Measurements from ENCODE around the gene SPRTN. TPM values are rescaled to one million over a fixed set of nuclear protein-coding genes. Genes with fewer than 3 reads are reported as not detected.

The SPRTN gene
- total RNA-seq, 1 experiment from 2014 or later: 30.4 TPM

DNA sequence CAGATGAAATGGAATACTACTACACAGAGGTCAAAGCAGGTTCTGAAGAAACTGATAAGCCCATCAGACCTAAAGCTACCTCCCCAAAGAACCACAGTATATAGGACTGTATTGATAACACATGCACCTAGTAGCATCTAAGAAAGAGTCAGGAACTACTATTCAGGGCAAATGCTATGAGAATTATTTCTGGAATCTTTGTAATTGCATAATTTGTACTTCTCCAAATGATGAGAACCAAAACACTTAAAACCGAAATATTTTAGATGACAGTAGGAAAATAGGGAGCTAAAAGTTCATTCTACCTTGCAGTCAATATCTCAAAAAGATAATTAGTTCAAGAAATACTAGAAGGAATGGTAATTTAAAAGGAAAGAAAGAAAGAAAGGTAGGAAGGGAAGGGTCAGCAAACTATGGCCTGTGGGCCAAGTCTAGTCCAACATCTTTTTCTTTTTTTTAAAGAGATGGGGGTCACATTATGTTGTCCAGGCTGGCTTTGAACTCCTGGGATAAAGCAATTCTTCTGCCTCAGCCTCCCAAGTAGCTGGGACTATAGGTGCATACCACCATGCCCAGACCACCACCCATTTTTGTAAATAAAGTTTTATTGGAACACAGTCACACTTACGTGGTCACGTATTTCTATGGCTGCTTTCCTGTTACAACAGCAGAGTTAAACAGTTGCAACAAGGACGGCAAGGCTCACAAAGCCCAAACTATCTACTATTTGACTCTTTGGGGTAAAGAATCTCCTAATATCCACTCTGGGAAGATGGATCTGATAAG, 60.0 kb downstream of the SPRTN start:
- TF ChIP-seq, protein P1, sequence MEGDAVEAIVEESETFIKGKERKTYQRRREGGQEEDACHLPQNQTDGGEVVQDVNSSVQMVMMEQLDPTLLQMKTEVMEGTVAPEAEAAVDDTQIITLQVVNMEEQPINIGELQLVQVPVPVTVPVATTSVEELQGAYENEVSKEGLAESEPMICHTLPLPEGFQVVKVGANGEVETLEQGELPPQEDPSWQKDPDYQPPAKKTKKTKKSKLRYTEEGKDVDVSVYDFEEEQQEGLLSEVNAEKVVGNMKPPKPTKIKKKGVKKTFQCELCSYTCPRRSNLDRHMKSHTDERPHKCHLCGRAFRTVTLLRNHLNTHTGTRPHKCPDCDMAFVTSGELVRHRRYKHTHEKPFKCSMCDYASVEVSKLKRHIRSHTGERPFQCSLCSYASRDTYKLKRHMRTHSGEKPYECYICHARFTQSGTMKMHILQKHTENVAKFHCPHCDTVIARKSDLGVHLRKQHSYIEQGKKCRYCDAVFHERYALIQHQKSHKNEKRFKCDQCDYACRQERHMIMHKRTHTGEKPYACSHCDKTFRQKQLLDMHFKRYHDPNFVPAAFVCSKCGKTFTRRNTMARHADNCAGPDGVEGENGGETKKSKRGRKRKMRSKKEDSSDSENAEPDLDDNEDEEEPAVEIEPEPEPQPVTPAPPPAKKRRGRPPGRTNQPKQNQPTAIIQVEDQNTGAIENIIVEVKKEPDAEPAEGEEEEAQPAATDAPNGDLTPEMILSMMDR (IDR thresholded peaks at IDR 0.05; ENCODE audit: unreplicated experiment): no peak
- POLR2A ChIA-PET: interaction anchor here (0.6 to 18.4 kb wide), 9 partner anchors 9 to 60 kb away, joined by 3 to 247 read pairs (median 4); partner anchors contain the start of genes EGLN1, EXOC8 and SPRTN
- Mint-ChIP-seq H3K4me1 (ENCODE audit: insufficient read depth, unreplicated experiment) (peaks cover 58% of the 10 kb centered on the region), H3K9me3 (ENCODE audit: unreplicated experiment) (no peaks in the 10 kb centered on the region), H3K27me3 (ENCODE audit: insufficient read depth, unreplicated experiment) (no peaks in the 10 kb centered on the region), H3K4me3 (ENCODE audit: unreplicated experiment) (no peak overlapping the region), H3K36me3 (ENCODE audit: insufficient read depth, unreplicated experiment) (peaks cover 6% of the 10 kb centered on the region), H3K27ac (ENCODE audit: low read depth, unreplicated experiment) (no peak overlapping the region)
- CTCF ChIA-PET: interaction anchor here (0.9 to 1.8 kb wide), 3 partner anchors 21 to 36 kb away, joined by 3 to 7 read pairs (median 5); no protein-coding TSS in a partner anchor
- intact Hi-C loops (cut with micrococcal nuclease): no loop called here
- DNase-seq (ENCODE audit: unreplicated experiment): no peak
- no TSS peak for BruUV-seq (replicated peaks)

DNA sequence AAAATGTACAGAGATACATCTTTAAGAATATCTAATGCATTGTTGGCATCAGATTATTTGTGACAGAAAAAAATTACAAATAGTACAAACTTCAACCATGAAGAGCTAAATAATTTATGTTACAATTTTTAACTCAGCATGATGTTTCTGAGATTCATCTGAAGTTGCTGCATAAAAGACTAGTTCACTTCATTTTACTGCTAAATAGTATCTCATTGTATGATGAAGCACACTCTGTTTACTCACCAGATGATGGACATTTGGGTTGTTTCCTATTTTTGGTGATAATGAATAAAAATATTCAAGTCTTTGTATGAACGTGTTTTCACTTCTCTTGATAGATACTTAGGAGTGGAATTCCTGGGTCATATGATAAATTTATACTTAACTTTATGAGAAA, 63.4 kb downstream of the SPRTN start:
- Mint-ChIP-seq H3K36me3 (ENCODE audit: insufficient read depth, unreplicated experiment) (peaks cover 6% of the 10 kb centered on the region), H3K9me3 (ENCODE audit: unreplicated experiment) (no peaks in the 10 kb centered on the region), H3K27me3 (ENCODE audit: insufficient read depth, unreplicated experiment) (no peaks in the 10 kb centered on the region), H3K4me3 (ENCODE audit: unreplicated experiment) (no peak overlapping the region), H3K27ac (ENCODE audit: low read depth, unreplicated experiment) (no peak overlapping the region), H3K4me1 (ENCODE audit: insufficient read depth, unreplicated experiment) (peaks cover 36% of the 10 kb centered on the region)
- ChIA-PET POLR2A (interaction anchor here (0.7 to 18.4 kb wide), 5 partner anchors 9 to 62 kb away, joined by 4 to 247 read pairs (median 8); partner anchors contain the start of genes EGLN1 and SPRTN), CTCF (interaction anchor here (0.6 kb wide), 1 partner anchor 44 kb away, joined by 3 read pairs; no protein-coding TSS in a partner anchor)
- DNase-seq (ENCODE audit: unreplicated experiment): no peak
- no TSS peak for BruUV-seq (replicated peaks)
- intact Hi-C loops (cut with micrococcal nuclease): no loop called here
- TF ChIP-seq, protein P1 (IDR thresholded peaks at IDR 0.05; ENCODE audit: unreplicated experiment): no peak

DNA sequence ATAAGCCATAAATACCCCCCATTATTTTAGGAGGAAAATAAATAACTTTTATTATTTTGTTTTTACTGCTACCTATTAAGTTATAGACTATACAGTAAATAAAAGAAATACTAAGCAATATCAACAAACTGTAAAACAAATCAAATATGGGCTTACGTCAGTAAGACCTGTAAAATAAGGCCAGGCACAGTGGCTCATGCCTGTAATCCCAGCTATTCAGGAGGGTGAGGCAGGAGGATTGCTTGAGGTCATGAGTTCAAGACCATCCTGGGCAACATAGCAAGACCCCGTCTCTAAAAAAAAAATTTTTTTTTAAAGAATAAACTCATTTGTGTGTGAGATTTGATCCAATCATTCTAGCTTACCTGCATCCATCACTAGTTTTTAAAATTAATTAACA, 66.2 kb downstream of the SPRTN start:
- Mint-ChIP-seq H3K27me3 (ENCODE audit: insufficient read depth, unreplicated experiment) (no peaks in the 10 kb centered on the region), H3K4me3 (ENCODE audit: unreplicated experiment) (no peak overlapping the region), H3K36me3 (ENCODE audit: insufficient read depth, unreplicated experiment) (peaks cover 6% of the 10 kb centered on the region), H3K4me1 (ENCODE audit: insufficient read depth, unreplicated experiment) (peaks cover 13% of the 10 kb centered on the region), H3K9me3 (ENCODE audit: unreplicated experiment) (no peaks in the 10 kb centered on the region), H3K27ac (ENCODE audit: low read depth, unreplicated experiment) (no peak overlapping the region)
- intact Hi-C loops (cut with micrococcal nuclease): loop anchor here (2.0 kb wide), 1 partner anchor 14 kb away; no protein-coding TSS in a partner anchor
- ChIA-PET CTCF (interaction anchor here (0.8 to 2.0 kb wide), 7 partner anchors 9 to 196 kb away, joined by 3 to 9 read pairs (median 4); no protein-coding TSS in a partner anchor), POLR2A (interaction anchor here (1.0 to 18.4 kb wide), 11 partner anchors 9 to 124 kb away, joined by 3 to 247 read pairs (median 5); partner anchors contain the start of genes EGLN1, EXOC8, SPRTN and TSNAX)
- TF ChIP-seq, protein P1 (IDR thresholded peaks at IDR 0.05; ENCODE audit: unreplicated experiment): no peak
- no peak for DNase-seq (ENCODE audit: unreplicated experiment)
- no TSS peak for BruUV-seq (replicated peaks)

Other genes starting within 250 kb of the SPRTN start
- not detected in 2 replicates for gene TRIM67, start 176.2 kb upstream of the SPRTN start, total RNA-seq (2022)
- 60.9 and 64.4 TPM in 2 replicates for gene GNPAT, start 97.1 kb upstream of the SPRTN start, total RNA-seq (2022)
- gene EXOC8, start 441 bp upstream of the SPRTN start, total RNA-seq (2022): 24.0 and 28.5 TPM in 2 replicates
- gene EGLN1, start 84.0 kb downstream of the SPRTN start, total RNA-seq (2022): 67.3 and 68.8 TPM in 2 replicates
- 79.0 and 80.2 TPM in 2 replicates for gene TSNAX, start 190.4 kb downstream of the SPRTN start, total RNA-seq (2022)